Measurements from ENCODE around the gene DNASE1L1. TPM values are rescaled to one million over a fixed set of nuclear protein-coding genes. Genes with fewer than 3 reads are reported as not detected.

DNASE1L1 gene
- total and polyA plus RNA-seq, 4 donors = 9.3 to 22.1 (median 16.7) TPM

DNA sequence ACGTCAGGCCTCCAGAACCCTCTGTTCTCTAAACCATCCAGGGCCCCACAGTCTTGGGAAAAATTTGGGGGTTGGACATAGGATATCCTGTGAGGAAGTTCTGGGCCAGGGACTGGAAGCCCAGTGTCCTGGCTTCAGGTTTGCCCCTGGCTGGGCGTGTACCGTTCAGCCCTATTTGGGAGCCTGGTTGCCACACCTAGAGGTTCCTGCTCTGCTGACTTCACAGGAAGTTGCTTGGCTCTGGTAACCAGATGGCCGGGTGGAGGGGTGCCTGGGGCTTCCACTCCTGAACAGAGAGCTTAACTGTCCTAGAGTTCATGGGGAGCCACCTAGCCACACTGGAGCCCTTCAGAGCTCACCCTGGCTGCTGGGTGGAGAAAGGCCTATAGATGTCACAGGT is 3.4 kb upstream of the DNASE1L1 start:
- peak overlapping the region; percentile 90 to 96 for H3K27ac ChIP-seq (ENCODE audit: low read depth in 1 of 2, low read length in 2 of 2)
- H3K27me3 ChIP-seq (ENCODE audit: control insufficient read depth in 4 of 4, insufficient read depth in 4 of 4, low read length in 3 of 4) = no peaks in the 10 kb centered on the region
- TF ChIP-seq JUND (IDR thresholded peaks at IDR 0.05) (no peak), FOXA2 (IDR thresholded peaks at IDR 0.05) (no peak), GABPA (IDR thresholded peaks at IDR 0.05 in 1 of 2, conservative IDR thresholded peaks at IDR 0.05 in 1 of 2) (no peak), SP1 (IDR thresholded peaks at IDR 0.05) (no peak), HNF4A (conservative IDR thresholded peaks at IDR 0.05) (no peak), FOXA1 (IDR thresholded peaks at IDR 0.05) (no peak), RAD21 (IDR thresholded peaks at IDR 0.05) (no peak), TAF1 (conservative IDR thresholded peaks at IDR 0.05) (no peak), YY1 (IDR thresholded peaks at IDR 0.05) (no peak), HNF4G (IDR thresholded peaks at IDR 0.05) (no peak), NR2F2 (IDR thresholded peaks at IDR 0.05) (no peak)
- TF ChIP-seq, protein P1, sequence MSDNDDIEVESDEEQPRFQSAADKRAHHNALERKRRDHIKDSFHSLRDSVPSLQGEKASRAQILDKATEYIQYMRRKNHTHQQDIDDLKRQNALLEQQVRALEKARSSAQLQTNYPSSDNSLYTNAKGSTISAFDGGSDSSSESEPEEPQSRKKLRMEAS (IDR thresholded peaks at IDR 0.05) = no peak
- TF ChIP-seq, protein P2, sequence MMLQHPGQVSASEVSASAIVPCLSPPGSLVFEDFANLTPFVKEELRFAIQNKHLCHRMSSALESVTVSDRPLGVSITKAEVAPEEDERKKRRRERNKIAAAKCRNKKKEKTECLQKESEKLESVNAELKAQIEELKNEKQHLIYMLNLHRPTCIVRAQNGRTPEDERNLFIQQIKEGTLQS (IDR thresholded peaks at IDR 0.05) = no peak
- TF ChIP-seq, protein P3, sequence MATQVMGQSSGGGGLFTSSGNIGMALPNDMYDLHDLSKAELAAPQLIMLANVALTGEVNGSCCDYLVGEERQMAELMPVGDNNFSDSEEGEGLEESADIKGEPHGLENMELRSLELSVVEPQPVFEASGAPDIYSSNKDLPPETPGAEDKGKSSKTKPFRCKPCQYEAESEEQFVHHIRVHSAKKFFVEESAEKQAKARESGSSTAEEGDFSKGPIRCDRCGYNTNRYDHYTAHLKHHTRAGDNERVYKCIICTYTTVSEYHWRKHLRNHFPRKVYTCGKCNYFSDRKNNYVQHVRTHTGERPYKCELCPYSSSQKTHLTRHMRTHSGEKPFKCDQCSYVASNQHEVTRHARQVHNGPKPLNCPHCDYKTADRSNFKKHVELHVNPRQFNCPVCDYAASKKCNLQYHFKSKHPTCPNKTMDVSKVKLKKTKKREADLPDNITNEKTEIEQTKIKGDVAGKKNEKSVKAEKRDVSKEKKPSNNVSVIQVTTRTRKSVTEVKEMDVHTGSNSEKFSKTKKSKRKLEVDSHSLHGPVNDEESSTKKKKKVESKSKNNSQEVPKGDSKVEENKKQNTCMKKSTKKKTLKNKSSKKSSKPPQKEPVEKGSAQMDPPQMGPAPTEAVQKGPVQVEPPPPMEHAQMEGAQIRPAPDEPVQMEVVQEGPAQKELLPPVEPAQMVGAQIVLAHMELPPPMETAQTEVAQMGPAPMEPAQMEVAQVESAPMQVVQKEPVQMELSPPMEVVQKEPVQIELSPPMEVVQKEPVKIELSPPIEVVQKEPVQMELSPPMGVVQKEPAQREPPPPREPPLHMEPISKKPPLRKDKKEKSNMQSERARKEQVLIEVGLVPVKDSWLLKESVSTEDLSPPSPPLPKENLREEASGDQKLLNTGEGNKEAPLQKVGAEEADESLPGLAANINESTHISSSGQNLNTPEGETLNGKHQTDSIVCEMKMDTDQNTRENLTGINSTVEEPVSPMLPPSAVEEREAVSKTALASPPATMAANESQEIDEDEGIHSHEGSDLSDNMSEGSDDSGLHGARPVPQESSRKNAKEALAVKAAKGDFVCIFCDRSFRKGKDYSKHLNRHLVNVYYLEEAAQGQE (IDR thresholded peaks at IDR 0.05) = no peak
- TF ChIP-seq, protein P4, sequence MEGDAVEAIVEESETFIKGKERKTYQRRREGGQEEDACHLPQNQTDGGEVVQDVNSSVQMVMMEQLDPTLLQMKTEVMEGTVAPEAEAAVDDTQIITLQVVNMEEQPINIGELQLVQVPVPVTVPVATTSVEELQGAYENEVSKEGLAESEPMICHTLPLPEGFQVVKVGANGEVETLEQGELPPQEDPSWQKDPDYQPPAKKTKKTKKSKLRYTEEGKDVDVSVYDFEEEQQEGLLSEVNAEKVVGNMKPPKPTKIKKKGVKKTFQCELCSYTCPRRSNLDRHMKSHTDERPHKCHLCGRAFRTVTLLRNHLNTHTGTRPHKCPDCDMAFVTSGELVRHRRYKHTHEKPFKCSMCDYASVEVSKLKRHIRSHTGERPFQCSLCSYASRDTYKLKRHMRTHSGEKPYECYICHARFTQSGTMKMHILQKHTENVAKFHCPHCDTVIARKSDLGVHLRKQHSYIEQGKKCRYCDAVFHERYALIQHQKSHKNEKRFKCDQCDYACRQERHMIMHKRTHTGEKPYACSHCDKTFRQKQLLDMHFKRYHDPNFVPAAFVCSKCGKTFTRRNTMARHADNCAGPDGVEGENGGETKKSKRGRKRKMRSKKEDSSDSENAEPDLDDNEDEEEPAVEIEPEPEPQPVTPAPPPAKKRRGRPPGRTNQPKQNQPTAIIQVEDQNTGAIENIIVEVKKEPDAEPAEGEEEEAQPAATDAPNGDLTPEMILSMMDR (IDR thresholded peaks at IDR 0.05; ENCODE audit: low read depth, low read length, missing input control) = no peak
- no peaks in the 10 kb centered on the region for H3K9me3 ChIP-seq (ENCODE audit: control insufficient read depth in 4 of 4, low read length in 3 of 4)
- no peak overlapping the region for H3K9ac ChIP-seq (ENCODE audit: low read depth in 1 of 2, low read length in 2 of 2)
- H3K36me3 ChIP-seq (ENCODE audit: control insufficient read depth in 4 of 4, insufficient read depth in 3 of 4, low read depth in 1 of 4, low read length in 3 of 4) = peaks cover 0 to 2% (median 0%) of the 10 kb centered on the region in 4 donors
- no peak for DNase-seq (ENCODE audit: low spot score)
- 61% methylated on average over 4 of the region's 4 CpGs for WGBS
- peaks cover 2 to 11% (median 7%) of the 10 kb centered on the region in 4 donors for H3K4me1 ChIP-seq (ENCODE audit: control insufficient read depth in 4 of 4, insufficient read depth in 4 of 4, low read length in 3 of 4)
- H3K4me3 ChIP-seq (ENCODE audit: low read depth in 1 of 3, low read length in 3 of 3) = peak overlapping the region in 2 of 3 donors; percentile 77 to 85

DNA sequence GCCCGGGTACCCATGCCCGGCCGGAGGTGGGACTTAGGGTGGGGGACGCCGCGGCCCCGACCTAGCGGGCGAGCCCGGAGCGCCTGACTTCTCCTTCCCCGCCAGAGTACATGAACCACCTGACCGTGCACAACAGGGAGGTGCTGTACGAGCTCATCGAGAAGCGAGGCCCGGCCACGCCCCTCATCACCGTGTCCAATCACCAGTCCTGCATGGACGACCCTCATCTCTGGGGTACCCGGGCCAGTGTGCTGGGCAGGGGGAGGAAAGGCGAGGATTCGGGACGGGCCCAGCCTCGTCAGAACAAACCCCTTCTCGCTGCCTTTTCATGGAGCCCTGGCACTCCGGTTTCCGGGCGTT is 2.9 kb upstream of the DNASE1L1 start:
- 5% methylated on average over 29 of the region's 29 CpGs for WGBS
- peak overlapping the region; percentile 90 to 96 for H3K27ac ChIP-seq (ENCODE audit: low read depth in 1 of 2, low read length in 2 of 2)
- peak overlapping the region; percentile 59 to 85 (median 77) for H3K4me3 ChIP-seq (ENCODE audit: low read depth in 1 of 3, low read length in 3 of 3)
- TF ChIP-seq JUND (IDR thresholded peaks at IDR 0.05) (no peak), YY1 (IDR thresholded peaks at IDR 0.05) (no peak)
- TF ChIP-seq, protein P1 (IDR thresholded peaks at IDR 0.05) = no peak
- TF ChIP-seq, protein P4 (IDR thresholded peaks at IDR 0.05; ENCODE audit: low read depth, low read length, missing input control) = no peak
- H3K27me3 ChIP-seq (ENCODE audit: control insufficient read depth in 4 of 4, insufficient read depth in 4 of 4, low read length in 3 of 4) = no peaks in the 10 kb centered on the region
- H3K4me1 ChIP-seq (ENCODE audit: control insufficient read depth in 4 of 4, insufficient read depth in 4 of 4, low read length in 3 of 4) = peaks cover 2 to 11% (median 7%) of the 10 kb centered on the region in 4 donors
- H3K9me3 ChIP-seq (ENCODE audit: control insufficient read depth in 4 of 4, low read length in 3 of 4) = no peaks in the 10 kb centered on the region
- H3K36me3 ChIP-seq (ENCODE audit: control insufficient read depth in 4 of 4, insufficient read depth in 3 of 4, low read depth in 1 of 4, low read length in 3 of 4) = peaks cover 0 to 2% (median 0%) of the 10 kb centered on the region in 4 donors
- peak; percentile 51 for DNase-seq (ENCODE audit: low spot score)
- peak overlapping the region; percentile 47 to 53 for H3K9ac ChIP-seq (ENCODE audit: low read depth in 1 of 2, low read length in 2 of 2)
